Esophagus squamous epithelium (tissue), 4 donors: ENCODE results near the gene MICB.

ENCODE experiments used
- CTCF ChIP-seq, 6 experiments: fragments of 450-650 bp in 4 of 6; fragments of 200-600 bp in 2 of 6; sonication (generic) in 2 of 6; IDR thresholded peaks; one replicate each; pipeline ENCODE4 v1.5.1; 2016 to 2019; ENCODE audit warnings: antibody characterized with exemption in 6 of 6, mild to moderate bottlenecking in 4 of 6, moderate library complexity in 4 of 6
- POLR2A ChIP-seq, 4 donors: fragments of 450-650 bp; IDR thresholded peaks; one replicate each; pipeline ENCODE4 v1.6.1; 2017; ENCODE audit warnings: antibody characterized with exemption in 4 of 4, mild to moderate bottlenecking in 4 of 4, moderate library complexity in 3 of 4

GRCh38 chr6:31462964-31463870 is 34.7 kb upstream of the MICB start:
- TF ChIP-seq CTCF (IDR thresholded peaks at IDR 0.05) (no peak), POLR2A (IDR thresholded peaks at IDR 0.05) (peak in 2 of 4 donors; percentile 79 to 87)
